Mesenchymal stem cell (in vitro differentiated cells and primary cell): ENCODE measurements around the gene RNF144A.

ENCODE experiments used
- DNase-seq: peaks from one replicate; pipeline ENCODE4 v3.0.0-alpha.2; 2013
- H2AFZ ChIP-seq: one replicate; pipeline ENCODE4 v1.6.1; 2013; ENCODE audit warnings: low read depth, mild to moderate bottlenecking, control low read depth, inconsistent platforms, low read length, moderate library complexity
- H2AK5ac ChIP-seq: 2 replicates; pipeline ENCODE4 v1.6.1; 2013; ENCODE audit warnings: low read length, moderate library complexity, mild to moderate bottlenecking, inconsistent platforms; ENCODE audit not compliant: severe bottlenecking
- H2BK120ac ChIP-seq: one replicate; pipeline ENCODE4 v1.6.1; 2013; ENCODE audit warnings: low read depth, mild to moderate bottlenecking, inconsistent platforms, low read length, moderate library complexity
- H2BK12ac ChIP-seq, 2 experiments: one replicate each; pipeline ENCODE4 v1.6.1; 2013; ENCODE audit warnings: inconsistent platforms in 2 of 2, low read length in 2 of 2, mild to moderate bottlenecking in 2 of 2, moderate library complexity in 2 of 2, control low read depth in 1 of 2
- H2BK15ac ChIP-seq: one replicate; pipeline ENCODE4 v1.6.1; 2013; ENCODE audit warnings: mild to moderate bottlenecking, low read depth, inconsistent platforms; ENCODE audit not compliant: poor library complexity, severe bottlenecking
- H2BK5ac ChIP-seq: 2 replicates; pipeline ENCODE4 v1.6.1; 2013; ENCODE audit warnings: low read depth, mild to moderate bottlenecking, low read length, control low read depth, inconsistent platforms; ENCODE audit not compliant: poor library complexity, severe bottlenecking
- H3K14ac ChIP-seq, 2 experiments: one replicate each; pipeline ENCODE4 v1.6.1; 2013; ENCODE audit warnings: inconsistent platforms in 2 of 2, low read length in 2 of 2, control low read depth in 1 of 2, mild to moderate bottlenecking in 1 of 2, moderate library complexity in 1 of 2
- H3K18ac ChIP-seq, 2 experiments: one replicate each; pipeline ENCODE4 v1.6.1; 2013; ENCODE audit warnings: inconsistent platforms in 2 of 2, low read length in 2 of 2, control low read depth in 1 of 2, low read depth in 1 of 2, mild to moderate bottlenecking in 1 of 2
- H3K23ac ChIP-seq, 2 experiments: one replicate each; pipeline ENCODE4 v1.6.1; 2013; ENCODE audit warnings: inconsistent platforms in 2 of 2, low read length in 2 of 2, mild to moderate bottlenecking in 2 of 2, moderate library complexity in 2 of 2, control low read depth in 1 of 2
- H3K27ac ChIP-seq: 2 replicates; pipeline ENCODE4 v1.5.1; 2013; ENCODE audit warnings: mild to moderate bottlenecking, moderate library complexity, low read length, control low read depth, inconsistent platforms; ENCODE audit not compliant: poor library complexity, severe bottlenecking
- H3K27me3 ChIP-seq, 2 experiments: 2 replicates each; pipeline versions ENCODE4 v1.6.1 to v1.7.0; 2013; ENCODE audit warnings: low read length in 2 of 2, mild to moderate bottlenecking in 2 of 2, moderate library complexity in 2 of 2, control low read depth in 1 of 2, inconsistent platforms in 1 of 2; ENCODE audit not compliant: control insufficient read depth in 1 of 2, insufficient read depth in 1 of 2
- H3K36me3 ChIP-seq, 2 experiments: 2 replicates each; pipeline versions ENCODE4 v1.6.1 to v1.7.0; 2013; ENCODE audit warnings: low read length in 2 of 2, control low read depth in 1 of 2, inconsistent platforms in 1 of 2, low read depth in 1 of 2, mild to moderate bottlenecking in 1 of 2; ENCODE audit not compliant: insufficient read depth in 2 of 2, control insufficient read depth in 1 of 2
- H3K4ac ChIP-seq, 2 experiments: one replicate each; pipeline ENCODE4 v1.6.1; 2013; ENCODE audit warnings: inconsistent platforms in 2 of 2, low read length in 2 of 2, mild to moderate bottlenecking in 2 of 2, moderate library complexity in 2 of 2, control low read depth in 1 of 2, low read depth in 1 of 2
- H3K4me1 ChIP-seq: 2 replicates; pipeline ENCODE4 v1.6.1; 2013; ENCODE audit warnings: low read depth, low read length, control low read depth; ENCODE audit not compliant: control insufficient read depth, insufficient read depth
- H3K4me2 ChIP-seq: 2 replicates; pipeline ENCODE4 v1.6.1; 2013; ENCODE audit warnings: low read length, mild to moderate bottlenecking, inconsistent platforms; ENCODE audit not compliant: poor library complexity, severe bottlenecking
- H3K4me3 ChIP-seq, 2 experiments: 2 replicates each; pipeline versions ENCODE4 v1.5.1 to v1.7.0; 2013; ENCODE audit warnings: low read length in 2 of 2, mild to moderate bottlenecking in 2 of 2, control low read depth in 1 of 2, low read depth in 1 of 2; ENCODE audit not compliant: insufficient read depth in 1 of 2
- H3K79me1 ChIP-seq: replicated peaks from 2 replicates; pipeline ENCODE4 v1.6.1; 2013; ENCODE audit warnings: mild to moderate bottlenecking, control low read depth, low read length, inconsistent platforms; ENCODE audit not compliant: poor library complexity, severe bottlenecking
- H3K9ac ChIP-seq: 2 replicates; pipeline ENCODE4 v1.7.0; 2013; ENCODE audit warnings: mild to moderate bottlenecking, low read length, moderate library complexity
- H3K9me3 ChIP-seq: 2 replicates; pipeline ENCODE4 v1.7.0; 2013; ENCODE audit warnings: mild to moderate bottlenecking, low read length; ENCODE audit not compliant: control insufficient read depth
- H4K8ac ChIP-seq: one replicate; pipeline ENCODE4 v1.6.1; 2013; ENCODE audit warnings: inconsistent platforms, mild to moderate bottlenecking, low read length, moderate library complexity
- H4K91ac ChIP-seq: one replicate; pipeline ENCODE4 v1.6.1; 2013; ENCODE audit warnings: mild to moderate bottlenecking, low read length, inconsistent platforms
- WGBS: methylation state at CpG from one replicate; pipeline ENCODE4 v1.1.7; 2013; ENCODE audit warnings: mixed read lengths; 5-methylcytosine and 5-hydroxymethylcytosine counted together

RNF144A gene

DNA sequence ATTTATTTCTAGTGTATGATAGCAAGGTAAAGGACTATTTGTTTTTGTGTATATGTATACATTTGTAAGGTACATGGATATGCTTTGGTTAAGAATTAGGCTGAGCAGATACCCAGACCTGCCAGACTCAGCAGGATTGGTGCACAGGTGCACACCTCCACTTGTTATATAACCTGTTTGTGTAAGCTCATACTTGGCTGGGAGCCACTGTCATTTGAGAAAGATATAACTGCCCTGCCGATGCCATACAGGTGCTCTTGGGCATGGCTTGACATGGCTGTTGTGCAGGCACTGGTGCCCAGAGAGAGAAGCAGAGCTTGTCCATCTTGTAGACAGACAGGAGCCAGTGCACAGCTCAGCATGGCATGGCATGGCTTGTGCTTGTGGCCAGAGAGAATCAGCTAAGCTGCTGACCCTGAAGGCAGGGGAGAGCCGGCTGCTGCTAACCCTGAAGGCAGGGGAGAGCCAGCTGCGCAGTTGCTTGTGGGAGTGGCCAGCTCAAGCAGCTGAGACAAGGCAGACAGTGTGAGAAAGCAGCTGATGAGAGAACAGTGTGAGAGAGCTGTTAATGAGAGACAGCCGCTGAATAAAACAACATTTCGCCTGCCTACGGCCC is 136.5 kb downstream of the RNF144A start:
- H3K23ac ChIP-seq, result no peak overlapping the region
- no peak overlapping the region for H4K91ac ChIP-seq
- no peak overlapping the region for H2AK5ac ChIP-seq
- H3K14ac ChIP-seq, result no peak overlapping the region
- no peak overlapping the region for H3K9ac ChIP-seq
- H4K8ac ChIP-seq, result no peak overlapping the region
- no peak overlapping the region for H3K18ac ChIP-seq
- no peak for DNase-seq
- no peaks in the 10 kb centered on the region for H3K79me1 ChIP-seq
- no peaks in the 10 kb centered on the region for H3K36me3 ChIP-seq
- no peaks in the 10 kb centered on the region for H3K4me1 ChIP-seq
- peaks cover 6% of the 10 kb centered on the region for H3K9me3 ChIP-seq
- no peak overlapping the region for H3K4me2 ChIP-seq
- no peak overlapping the region for H3K27ac ChIP-seq
- WGBS, result 90% methylated on average over 3 of the region's 6 CpGs
- no peak overlapping the region for H2BK5ac ChIP-seq
- H3K27me3 ChIP-seq, result peaks cover 0 to 19% of the 10 kb centered on the region in 2 experiments
- no peak overlapping the region for H3K4me3 ChIP-seq
- no peak overlapping the region for H2BK12ac ChIP-seq
- H2BK15ac ChIP-seq, result no peak overlapping the region
- H2BK120ac ChIP-seq, result no peak overlapping the region
- no peak overlapping the region for H3K4ac ChIP-seq
- no peak overlapping the region for H2AFZ ChIP-seq

DNA sequence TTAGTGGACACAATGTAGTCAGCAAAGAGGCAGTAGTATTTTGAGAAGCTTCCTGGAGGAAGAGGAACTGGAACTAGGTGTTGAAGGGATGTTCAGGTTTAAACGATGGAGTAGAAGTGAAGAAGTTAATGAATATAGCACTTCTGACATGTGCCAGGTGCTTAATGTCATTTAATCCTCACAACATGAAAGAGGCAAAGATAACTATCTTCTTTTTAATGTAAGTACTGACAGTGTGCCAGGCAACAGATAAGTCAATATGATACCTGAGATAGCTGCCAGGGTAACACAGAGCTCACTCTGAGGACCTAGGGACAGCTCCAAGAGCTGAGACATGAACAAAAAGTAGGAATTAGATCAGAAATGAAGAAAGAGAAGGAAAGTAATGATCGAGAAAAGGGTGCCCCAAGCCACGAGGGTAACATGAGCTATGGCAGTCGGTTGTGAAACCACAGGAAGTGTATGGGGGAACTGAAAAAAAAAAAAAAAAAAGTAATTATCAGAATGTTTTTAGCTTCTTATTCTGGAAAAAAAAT is 140.7 kb downstream of the RNF144A start:
- no peak for DNase-seq
- Histone ChIP-seq H3K4me2 (no peak overlapping the region), H4K91ac (no peak overlapping the region), H2AK5ac (no peak overlapping the region), H3K36me3 (no peaks in the 10 kb centered on the region), H3K4me3 (no peak overlapping the region), H3K23ac (no peak overlapping the region), H2BK5ac (no peak overlapping the region), H2BK15ac (no peak overlapping the region), H3K27me3 (peaks cover 0 to 19% of the 10 kb centered on the region in 2 experiments), H3K18ac (no peak overlapping the region), H3K9me3 (peaks cover 6% of the 10 kb centered on the region), H3K79me1 (no peaks in the 10 kb centered on the region), H3K4me1 (no peaks in the 10 kb centered on the region), H3K14ac (no peak overlapping the region), H4K8ac (no peak overlapping the region), H2BK12ac (no peak overlapping the region), H3K27ac (no peak overlapping the region), H3K4ac (no peak overlapping the region), H2AFZ (no peak overlapping the region), H2BK120ac (no peak overlapping the region), H3K9ac (no peak overlapping the region)
- WGBS, result 88% methylated on average over 4 of the region's 4 CpGs

DNA sequence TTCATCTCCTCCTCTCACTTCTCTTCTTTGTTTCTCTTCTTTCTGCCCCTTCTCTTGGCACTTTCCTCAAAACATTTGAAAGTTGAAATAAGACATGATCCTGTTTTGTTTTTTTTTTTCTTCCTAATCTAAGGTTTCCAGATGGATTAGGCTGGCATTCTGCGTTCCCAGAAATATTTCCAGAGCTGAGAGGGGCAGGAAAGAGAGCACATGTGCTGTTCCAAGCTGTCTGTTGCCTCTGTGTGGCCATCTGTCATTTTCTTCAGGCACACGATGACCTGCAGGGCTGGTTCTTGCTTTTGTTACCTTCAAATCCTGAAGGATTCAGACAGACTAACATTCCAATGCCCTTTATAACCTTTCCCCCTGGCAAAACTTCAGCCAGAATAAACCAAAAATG is 142.9 kb downstream of the RNF144A start:
- H3K9ac ChIP-seq, result no peak overlapping the region
- H4K8ac ChIP-seq, result no peak overlapping the region
- no peak overlapping the region for H3K4me2 ChIP-seq
- H2BK5ac ChIP-seq, result no peak overlapping the region
- H2AFZ ChIP-seq, result no peak overlapping the region
- no peak overlapping the region for H3K27ac ChIP-seq
- no peak overlapping the region for H2AK5ac ChIP-seq
- H3K23ac ChIP-seq, result no peak overlapping the region
- no peaks in the 10 kb centered on the region for H3K79me1 ChIP-seq
- H3K4me1 ChIP-seq, result no peaks in the 10 kb centered on the region
- no peak overlapping the region for H3K14ac ChIP-seq
- DNase-seq, result no peak
- H2BK15ac ChIP-seq, result no peak overlapping the region
- H2BK12ac ChIP-seq, result no peak overlapping the region
- H3K36me3 ChIP-seq, result no peaks in the 10 kb centered on the region
- no peak overlapping the region for H3K4ac ChIP-seq
- H3K27me3 ChIP-seq, result peaks cover 0 to 16% of the 10 kb centered on the region in 2 experiments
- no peak overlapping the region for H3K18ac ChIP-seq
- H3K9me3 ChIP-seq, result peaks cover 3% of the 10 kb centered on the region
- no peak overlapping the region for H4K91ac ChIP-seq
- no peak overlapping the region for H3K4me3 ChIP-seq
- no peak overlapping the region for H2BK120ac ChIP-seq
- 77% methylated on average over 2 of the region's 2 CpGs for WGBS

DNA sequence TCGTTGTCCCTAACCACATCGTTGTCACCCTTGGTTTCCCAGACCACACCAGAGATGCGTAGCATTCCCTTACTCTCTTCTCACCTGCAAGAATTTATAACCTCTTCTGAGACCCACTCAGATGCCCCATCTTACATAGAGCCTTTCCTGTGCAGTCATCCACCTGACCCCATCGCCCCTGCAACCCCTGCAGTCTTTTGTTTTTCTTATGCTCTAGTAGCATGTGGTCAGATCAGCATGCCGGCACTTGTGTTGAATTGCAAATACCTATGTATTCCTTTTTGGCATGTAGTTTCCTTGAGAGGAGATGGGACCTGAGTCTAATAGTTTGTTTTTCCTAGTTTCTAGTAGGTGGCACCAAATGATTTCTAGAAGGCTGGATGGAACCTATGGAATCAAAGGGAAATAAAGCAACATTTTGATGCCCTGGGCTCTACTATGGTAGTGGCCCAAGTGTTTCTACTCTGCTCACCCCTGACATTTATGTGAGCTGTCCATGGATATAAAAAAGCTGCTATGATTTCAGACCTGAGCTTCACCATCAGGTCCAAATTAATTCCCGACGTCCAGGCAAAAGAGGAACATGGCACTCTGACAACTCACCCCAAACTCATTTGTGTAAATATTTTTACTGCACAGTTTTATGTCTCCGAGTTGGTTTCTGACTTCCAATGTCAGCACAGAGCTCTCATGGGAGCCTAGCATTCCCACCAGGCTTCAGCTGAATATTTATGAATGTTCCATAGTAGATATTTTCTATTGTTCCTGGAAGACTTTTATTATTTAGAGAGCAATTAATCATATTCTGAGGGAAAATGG is 143.6 kb downstream of the RNF144A start:
- peaks cover 0 to 11% of the 10 kb centered on the region in 2 experiments for H3K27me3 ChIP-seq
- no peak overlapping the region for H3K14ac ChIP-seq
- H2AFZ ChIP-seq, result no peak overlapping the region
- H3K79me1 ChIP-seq, result no peaks in the 10 kb centered on the region
- no peak overlapping the region for H3K18ac ChIP-seq
- H2BK120ac ChIP-seq, result no peak overlapping the region
- WGBS, result 90% methylated on average over 7 of the region's 8 CpGs
- no peak overlapping the region for H3K9ac ChIP-seq
- no peak overlapping the region for H2AK5ac ChIP-seq
- H3K4ac ChIP-seq, result no peak overlapping the region
- no peak overlapping the region for H3K4me2 ChIP-seq
- no peak overlapping the region for H2BK15ac ChIP-seq
- H3K9me3 ChIP-seq, result peaks cover 3% of the 10 kb centered on the region
- DNase-seq, result no peak
- H2BK12ac ChIP-seq, result no peak overlapping the region
- no peaks in the 10 kb centered on the region for H3K4me1 ChIP-seq
- no peak overlapping the region for H3K23ac ChIP-seq
- H3K36me3 ChIP-seq, result no peaks in the 10 kb centered on the region
- no peak overlapping the region for H2BK5ac ChIP-seq
- no peak overlapping the region for H3K27ac ChIP-seq
- no peak overlapping the region for H4K91ac ChIP-seq
- no peak overlapping the region for H4K8ac ChIP-seq
- H3K4me3 ChIP-seq, result no peak overlapping the region
